ENCODE measurements around the gene GPAM.

GRCh38 chr10:112182784-112183328 lies 709 bp downstream of the GPAM start:
- TF ChIP-seq, protein P1, sequence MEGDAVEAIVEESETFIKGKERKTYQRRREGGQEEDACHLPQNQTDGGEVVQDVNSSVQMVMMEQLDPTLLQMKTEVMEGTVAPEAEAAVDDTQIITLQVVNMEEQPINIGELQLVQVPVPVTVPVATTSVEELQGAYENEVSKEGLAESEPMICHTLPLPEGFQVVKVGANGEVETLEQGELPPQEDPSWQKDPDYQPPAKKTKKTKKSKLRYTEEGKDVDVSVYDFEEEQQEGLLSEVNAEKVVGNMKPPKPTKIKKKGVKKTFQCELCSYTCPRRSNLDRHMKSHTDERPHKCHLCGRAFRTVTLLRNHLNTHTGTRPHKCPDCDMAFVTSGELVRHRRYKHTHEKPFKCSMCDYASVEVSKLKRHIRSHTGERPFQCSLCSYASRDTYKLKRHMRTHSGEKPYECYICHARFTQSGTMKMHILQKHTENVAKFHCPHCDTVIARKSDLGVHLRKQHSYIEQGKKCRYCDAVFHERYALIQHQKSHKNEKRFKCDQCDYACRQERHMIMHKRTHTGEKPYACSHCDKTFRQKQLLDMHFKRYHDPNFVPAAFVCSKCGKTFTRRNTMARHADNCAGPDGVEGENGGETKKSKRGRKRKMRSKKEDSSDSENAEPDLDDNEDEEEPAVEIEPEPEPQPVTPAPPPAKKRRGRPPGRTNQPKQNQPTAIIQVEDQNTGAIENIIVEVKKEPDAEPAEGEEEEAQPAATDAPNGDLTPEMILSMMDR (conservative IDR thresholded peaks at IDR 0.05; ENCODE audit: low read length), result no peak
- TF ChIP-seq EZH2phosphoT487 (IDR thresholded peaks at IDR 0.05; ENCODE audit: borderline replicate concordance, low read depth, low read length), result no peak
